ENCODE results near the gene F2R.

DNA sequence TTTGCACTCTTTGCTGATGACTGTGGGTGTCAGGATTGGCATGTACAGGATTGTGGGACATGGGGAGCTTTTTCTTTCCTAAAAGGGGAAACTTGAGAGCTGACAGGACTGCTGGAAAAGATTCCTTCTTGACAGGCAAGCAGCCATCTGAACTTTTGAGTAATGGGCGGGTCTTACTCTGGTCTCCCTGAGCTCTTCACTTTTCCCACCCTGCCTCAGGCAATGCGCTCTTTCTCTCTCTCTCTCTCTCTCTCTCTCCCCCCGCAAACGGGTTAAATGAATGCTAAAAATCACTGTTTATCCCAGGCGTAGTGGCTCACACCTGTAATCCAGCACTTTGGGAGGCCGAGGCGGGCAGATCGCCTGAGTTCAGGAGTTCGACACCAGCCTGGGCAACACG, 65.8 kb downstream of the F2R start:
- TF ChIP-seq FOS (IDR thresholded peaks at IDR 0.05; ENCODE audit: low read depth, low read length) (no peak), SMC3 (IDR thresholded peaks at IDR 0.05; ENCODE audit: low read depth, low read length) (no peak), RAD21 (IDR thresholded peaks at IDR 0.05; ENCODE audit: low read length) (no peak), POLR2A (IDR thresholded peaks at IDR 0.05; ENCODE audit: low read depth, low read length) (no peak), CHD1 (IDR thresholded peaks at IDR 0.05; ENCODE audit: low read depth, low read length) (no peak)
- TF ChIP-seq, protein P1, sequence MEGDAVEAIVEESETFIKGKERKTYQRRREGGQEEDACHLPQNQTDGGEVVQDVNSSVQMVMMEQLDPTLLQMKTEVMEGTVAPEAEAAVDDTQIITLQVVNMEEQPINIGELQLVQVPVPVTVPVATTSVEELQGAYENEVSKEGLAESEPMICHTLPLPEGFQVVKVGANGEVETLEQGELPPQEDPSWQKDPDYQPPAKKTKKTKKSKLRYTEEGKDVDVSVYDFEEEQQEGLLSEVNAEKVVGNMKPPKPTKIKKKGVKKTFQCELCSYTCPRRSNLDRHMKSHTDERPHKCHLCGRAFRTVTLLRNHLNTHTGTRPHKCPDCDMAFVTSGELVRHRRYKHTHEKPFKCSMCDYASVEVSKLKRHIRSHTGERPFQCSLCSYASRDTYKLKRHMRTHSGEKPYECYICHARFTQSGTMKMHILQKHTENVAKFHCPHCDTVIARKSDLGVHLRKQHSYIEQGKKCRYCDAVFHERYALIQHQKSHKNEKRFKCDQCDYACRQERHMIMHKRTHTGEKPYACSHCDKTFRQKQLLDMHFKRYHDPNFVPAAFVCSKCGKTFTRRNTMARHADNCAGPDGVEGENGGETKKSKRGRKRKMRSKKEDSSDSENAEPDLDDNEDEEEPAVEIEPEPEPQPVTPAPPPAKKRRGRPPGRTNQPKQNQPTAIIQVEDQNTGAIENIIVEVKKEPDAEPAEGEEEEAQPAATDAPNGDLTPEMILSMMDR (conservative IDR thresholded peaks at IDR 0.05; ENCODE audit: low read depth, low read length): no peak

Measured in IMR-90 (cell line).